Aorta (tissue), 5 donors: Measurements from ENCODE around the gene ZNF264. TPM values are rescaled to one million over a fixed set of nuclear protein-coding genes. Genes with fewer than 3 reads are reported as not detected.
"Not testable (repeated sequence)": the region's sequence is repeated elsewhere in the genome, so short reads cannot be mapped to it uniquely, and the experiment has no call there.

ENCODE experiments used
- ATAC-seq: fragments of 200-7000 bp; cut with Tn5 transposase; one replicate; pipeline ENCODE4 v1.9.1; 2022; ENCODE audit warnings: moderate library complexity; ENCODE audit not compliant: low FRiP score
- DNase-seq, 2 donors: peaks; one replicate each; pipeline ENCODE4 v3.0.0-alpha.2; 2020
- H3K27ac ChIP-seq, 2 donors: one replicate each; pipeline ENCODE4 v1.5.1; 2013; ENCODE audit warnings: low read length in 2 of 2, mild to moderate bottlenecking in 2 of 2, moderate library complexity in 2 of 2, control low read depth in 1 of 2, inconsistent platforms in 1 of 2, low read depth in 1 of 2
- H3K27me3 ChIP-seq, 2 donors: one replicate each; pipeline ENCODE4 v1.6.1; 2013; ENCODE audit warnings: control low read depth in 1 of 2, low read length in 1 of 2, mild to moderate bottlenecking in 1 of 2, moderate library complexity in 1 of 2; ENCODE audit not compliant: insufficient read depth in 2 of 2, control insufficient read depth in 1 of 2
- H3K36me3 ChIP-seq, 2 donors: one replicate each; pipeline ENCODE4 v1.6.1; 2013; ENCODE audit warnings: control low read depth in 1 of 2, low read length in 1 of 2, mild to moderate bottlenecking in 1 of 2; ENCODE audit not compliant: insufficient read depth in 2 of 2, control insufficient read depth in 1 of 2
- H3K4me1 ChIP-seq, 2 donors: one replicate each; pipeline ENCODE4 v1.6.1; 2013; ENCODE audit warnings: low read length in 2 of 2, control low read depth in 1 of 2, mild to moderate bottlenecking in 1 of 2, moderate library complexity in 1 of 2; ENCODE audit not compliant: insufficient read depth in 2 of 2, control insufficient read depth in 1 of 2
- H3K4me3 ChIP-seq, 2 donors: one replicate each; pipeline ENCODE4 v1.5.1; 2013; ENCODE audit warnings: low read length in 2 of 2, control low read depth in 1 of 2, mild to moderate bottlenecking in 1 of 2
- H3K9me3 ChIP-seq: one replicate; pipeline ENCODE4 v1.6.1; 2013; ENCODE audit warnings: mild to moderate bottlenecking, low read length; ENCODE audit not compliant: control insufficient read depth
- WGBS, 2 donors: extraction: QIAGEN DNeasy Blood & Tissue Kit; methylation state at CpG; one replicate each; pipeline ENCODE4 v1.1.7; 2013; 5-methylcytosine and 5-hydroxymethylcytosine counted together
- intact Hi-C, 2 donors: fragments of 100-400 bp; cut with DNase I; formaldehyde crosslinking; loops; one replicate each; pipeline versions ENCODE4 v1.14.2 to v1.15.0; 2022
- polyA plus RNA-seq, 2 donors: library from polyadenylated mRNA; stranded (reverse); fragments of 200-250 nt; gene quantifications; one replicate each; pipeline ENCODE4 v1.2.3, GENCODE V29; 2013
- total RNA-seq, 2 donors: library from RNA; stranded (reverse); fragmentation: NEBNext Ultra II Directional; extraction: Animal tissue kit (Norgen Biotek cat#: 25700); gene quantifications; one replicate each; pipeline ENCODE4 v1.2.1, GENCODE V29; 2021
- donor health status: healthy with polysubstance abuse.
- donor health status: Bipolar disorder and iron deficiency.
- donor health status: DM: no; HTN: no; CAD: no.
- donor health status: DM: no; HTN: no; CAD: no.
- donor health status: DM: yes; HTN: yes; CAD: no.

Gene ZNF264
- total and polyA plus RNA-seq, 4 donors = 1.6 to 48.8 (median 25.5) TPM

GRCh38 chr19:57192077-57192420, 749 bp downstream of the ZNF264 start:
- peak; percentile 27 for ATAC-seq
- Histone ChIP-seq H3K27me3 (no peaks in the 10 kb centered on the region), H3K36me3 (peaks cover 4 to 9% of the 10 kb centered on the region in 2 donors), H3K9me3 (peaks cover under 1% of the 10 kb centered on the region), H3K4me3 (peak overlapping the region; percentile 81 to 83), H3K4me1 (peaks cover 0 to 5% of the 10 kb centered on the region in 2 donors), H3K27ac (no peak overlapping the region)
- DNase-seq = no peak
- intact Hi-C loops = no loop called here
- 5 to 6% methylated on average over 9 of the region's 9 CpGs for WGBS, 2 donors

GRCh38 chr19:57192993-57193392, 1.7 kb downstream of the ZNF264 start:
- Histone ChIP-seq H3K27me3 (no peaks in the 10 kb centered on the region), H3K27ac (no peak overlapping the region), H3K9me3 (peaks cover 4% of the 10 kb centered on the region), H3K4me1 (peaks cover 0 to 5% of the 10 kb centered on the region in 2 donors), H3K4me3 (no peak overlapping the region), H3K36me3 (peaks cover 8 to 11% of the 10 kb centered on the region in 2 donors)
- intact Hi-C loops = no loop called here
- ATAC-seq (no peak), DNase-seq (no peak)
- 87% methylated on average over 5 of the region's 5 CpGs for WGBS, 2 donors

DNA sequence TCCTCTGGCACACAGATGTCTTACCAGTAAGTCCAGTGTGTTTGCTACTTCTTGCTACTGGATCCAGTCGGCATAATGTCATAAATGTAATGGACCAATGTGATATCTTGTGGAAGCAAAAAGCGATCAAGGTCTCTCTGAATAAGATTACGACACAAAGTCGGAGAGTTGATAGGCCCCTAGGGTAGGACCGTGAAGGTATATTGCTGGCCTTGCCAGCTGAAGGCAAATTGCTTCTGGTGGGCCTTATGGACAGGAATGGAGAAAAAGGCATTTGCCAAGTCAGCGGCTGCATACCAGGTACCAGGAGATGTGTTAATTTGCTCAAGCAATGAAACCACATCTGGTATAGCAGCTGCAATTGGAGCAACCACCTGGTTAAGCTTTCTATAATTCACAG, 6.6 kb downstream of the ZNF264 start:
- WGBS, 2 donors = 96 to 97% methylated on average over 6 of the region's 6 CpGs
- DNase-seq, ATAC-seq, H3K27ac ChIP-seq, H3K27me3 ChIP-seq, H3K4me3 ChIP-seq, H3K4me1 ChIP-seq, intact Hi-C loops: not testable (repeated sequence)
- peaks cover 15% of the 10 kb centered on the region for H3K9me3 ChIP-seq
- peaks cover 17 to 19% of the 10 kb centered on the region in 2 donors for H3K36me3 ChIP-seq

DNA sequence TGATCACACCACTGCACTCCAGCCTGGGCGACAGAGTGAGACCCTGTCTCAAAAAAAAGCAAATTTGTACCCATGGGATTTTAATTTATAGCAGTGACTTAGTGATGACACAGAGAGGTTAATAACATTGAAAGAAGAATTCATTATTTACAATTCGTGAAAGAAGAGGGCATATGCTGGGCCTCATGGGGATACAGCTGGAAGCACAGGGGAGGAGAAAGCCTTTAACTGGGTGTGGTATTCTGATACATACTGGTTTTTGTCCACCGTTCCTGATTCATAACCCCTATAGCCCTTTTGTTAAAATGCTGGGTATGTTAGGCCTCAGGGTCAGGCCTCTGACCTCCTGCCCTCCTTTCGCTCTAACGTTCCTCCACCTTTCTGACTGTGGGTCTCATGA, 10.9 kb downstream of the ZNF264 start:
- no peak overlapping the region for H3K4me3 ChIP-seq

DNA sequence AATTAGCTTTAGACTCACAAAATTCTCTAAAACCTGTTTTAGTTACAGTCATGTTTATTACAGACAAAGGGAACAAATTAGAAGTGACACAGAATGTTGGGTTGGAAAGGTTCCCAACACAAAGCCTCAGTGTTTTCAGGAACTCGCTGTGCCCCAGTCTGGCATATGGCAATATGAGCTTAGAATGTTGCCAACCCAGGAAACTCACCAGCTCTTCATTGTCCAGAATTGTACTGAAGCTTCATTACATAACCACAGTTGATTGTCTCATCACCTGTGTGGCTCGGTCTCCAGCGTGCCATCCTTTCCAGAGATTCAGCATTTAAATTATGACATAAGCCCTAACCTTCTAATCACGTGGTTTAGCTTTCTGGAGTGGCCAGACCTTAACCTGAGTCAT, 19.1 kb downstream of the ZNF264 start:
- no peak overlapping the region for H3K4me3 ChIP-seq
- DNase-seq (no peak), ATAC-seq (no peak)
- no peak overlapping the region for H3K27ac ChIP-seq
- 80 to 95% methylated on average over 4 of the region's 4 CpGs for WGBS, 2 donors
- intact Hi-C loops = no loop called here
- H3K27me3 ChIP-seq = no peaks in the 10 kb centered on the region
- H3K4me1 ChIP-seq = no peaks in the 10 kb centered on the region
- peaks cover 33% of the 10 kb centered on the region for H3K9me3 ChIP-seq
- H3K36me3 ChIP-seq = peaks cover 32 to 37% of the 10 kb centered on the region in 2 donors

More for the DNA sequence above, 10.9 kb downstream of the ZNF264 start:
- WGBS, 2 donors = 88% methylated on average over 5 of the region's 5 CpGs
- Histone ChIP-seq H3K27ac (no peak overlapping the region), H3K9me3 (peaks cover 22% of the 10 kb centered on the region), H3K36me3 (peaks cover 16 to 25% of the 10 kb centered on the region in 2 donors), H3K4me1 (no peaks in the 10 kb centered on the region), H3K27me3 (no peaks in the 10 kb centered on the region)
- no peak for ATAC-seq
- DNase-seq = no peak
- intact Hi-C loops = no loop called here

DNA sequence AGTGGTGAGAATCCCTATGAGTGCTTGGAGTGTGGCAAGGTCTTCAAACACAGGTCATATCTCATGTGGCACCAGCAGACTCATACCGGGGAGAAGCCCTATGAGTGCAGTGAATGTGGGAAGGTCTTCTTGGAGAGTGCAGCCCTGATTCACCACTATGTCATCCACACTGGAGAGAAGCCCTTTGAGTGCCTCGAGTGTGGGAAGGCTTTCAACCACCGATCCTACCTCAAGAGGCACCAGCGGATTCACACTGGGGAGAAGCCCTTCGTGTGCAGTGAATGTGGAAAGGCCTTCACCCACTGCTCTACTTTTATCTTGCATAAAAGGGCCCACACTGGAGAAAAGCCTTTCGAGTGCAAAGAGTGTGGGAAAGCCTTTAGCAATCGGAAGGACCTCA, 20.8 kb downstream of the ZNF264 start:
- peaks cover 33% of the 10 kb centered on the region for H3K9me3 ChIP-seq
- no peak for DNase-seq
- 95% methylated on average over 7 of the region's 7 CpGs for WGBS, 2 donors

DNA sequence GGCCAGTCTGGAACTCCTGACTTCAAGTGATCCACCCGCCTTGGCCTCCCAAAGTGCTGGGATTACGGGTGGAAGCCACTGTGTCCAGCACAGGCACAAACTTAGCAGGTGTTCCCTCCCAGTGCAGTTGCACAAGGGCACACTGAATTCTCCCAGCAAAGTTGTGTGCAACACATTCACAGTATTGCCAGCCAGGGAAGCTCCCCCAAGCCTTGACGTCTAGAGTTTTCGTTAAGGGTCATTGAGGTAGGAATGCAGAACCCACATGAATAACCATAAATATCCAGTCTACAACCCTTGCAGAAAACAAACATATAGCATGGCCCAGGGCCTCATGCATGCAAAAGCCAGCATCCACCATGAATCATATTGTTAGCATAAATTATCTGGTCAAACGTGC, 36.2 kb downstream of the ZNF264 start:
- no peaks in the 10 kb centered on the region for H3K27me3 ChIP-seq
- intact Hi-C loops = no loop called here
- no peaks in the 10 kb centered on the region for H3K4me1 ChIP-seq
- WGBS, 2 donors = 58 to 71% methylated on average over 5 of the region's 5 CpGs
- H3K4me3 ChIP-seq = no peak overlapping the region
- ATAC-seq (no peak), DNase-seq (no peak)
- H3K9me3 ChIP-seq = peaks cover 4% of the 10 kb centered on the region
- no peaks in the 10 kb centered on the region for H3K36me3 ChIP-seq
- no peak overlapping the region for H3K27ac ChIP-seq

More for the DNA sequence above, 20.8 kb downstream of the ZNF264 start:
- H3K36me3 ChIP-seq = peaks cover 30 to 31% of the 10 kb centered on the region in 2 donors
- no peak overlapping the region for H3K4me3 ChIP-seq
- H3K27me3 ChIP-seq = no peaks in the 10 kb centered on the region
- ATAC-seq = no peak
- no peak overlapping the region for H3K27ac ChIP-seq
- intact Hi-C loops = no loop called here
- H3K4me1 ChIP-seq = no peaks in the 10 kb centered on the region

DNA sequence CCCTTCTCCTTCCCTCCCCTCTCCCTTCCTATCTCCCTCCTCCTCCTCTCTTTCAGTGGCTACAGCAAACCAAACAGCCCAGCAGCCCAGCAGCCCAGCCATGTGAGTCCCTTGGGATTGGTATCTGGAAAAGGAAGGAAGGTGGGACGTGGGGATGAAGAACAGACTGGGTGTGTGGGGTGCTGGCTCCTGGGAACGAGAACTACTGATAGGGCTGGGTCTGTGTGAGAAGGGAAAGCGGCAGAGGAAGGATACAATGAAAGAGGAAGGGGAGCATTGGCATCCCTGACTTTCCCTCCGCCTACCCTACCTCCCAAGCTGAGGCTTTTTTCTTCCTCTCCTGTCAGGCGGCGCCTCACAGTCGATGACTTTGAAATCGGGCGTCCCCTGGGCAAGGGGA, 40.4 kb downstream of the ZNF264 start:
- Histone ChIP-seq H3K27ac (no peak overlapping the region), H3K36me3 (no peaks in the 10 kb centered on the region), H3K4me1 (no peaks in the 10 kb centered on the region), H3K4me3 (no peak overlapping the region), H3K9me3 (no peaks in the 10 kb centered on the region), H3K27me3 (no peaks in the 10 kb centered on the region)
- intact Hi-C loops = no loop called here
- ATAC-seq = no peak
- no peak for DNase-seq
- WGBS, 2 donors = 64 to 69% methylated on average over 9 of the region's 9 CpGs

GRCh38 chr19:57233207-57233606, 41.9 kb downstream of the ZNF264 start:
- Histone ChIP-seq H3K27ac (no peak overlapping the region), H3K4me1 (no peaks in the 10 kb centered on the region), H3K27me3 (no peaks in the 10 kb centered on the region), H3K36me3 (no peaks in the 10 kb centered on the region), H3K4me3 (no peak overlapping the region), H3K9me3 (no peaks in the 10 kb centered on the region)
- ATAC-seq (no peak), DNase-seq (no peak)
- 83 to 84% methylated on average over 1 of the region's 1 CpG for WGBS, 2 donors
- intact Hi-C loops = no loop called here
